GM12892 (cell line): Measurements from ENCODE around the gene SRC.

Experiments used
- POLR2AphosphoS5 ChIP-seq: IDR thresholded peaks from 2 replicates; pipeline ENCODE4 v1.6.1; 2011; ENCODE audit warnings: low read depth, low read length, control low read depth
- TAF1 ChIP-seq: IDR thresholded peaks from 2 replicates; pipeline ENCODE4 v1.6.1; 2011; ENCODE audit warnings: low read depth, mild to moderate bottlenecking, control low read depth, low read length, borderline replicate concordance

GRCh38 chr20:37346236-37346534 is 245 bp downstream of the SRC start:
- no peak for TF ChIP-seq TAF1
- no peak for TF ChIP-seq POLR2AphosphoS5
